T-cell (primary cell): Measurements from ENCODE around the gene EHD4. TPM values are rescaled to one million over a fixed set of nuclear protein-coding genes. Genes with fewer than 3 reads are reported as not detected.

ENCODE experiments used
- ATAC-seq, 4 experiments: fragments of 200-7000 bp in 3 of 4; fragments of 150-1000 bp in 1 of 4; cut with Tn5 transposase; replicated peaks in 1 of 4; 1 replicate in 3 of 4; 2 replicates in 1 of 4; pipeline ENCODE4 v1.10.0; 2021; ENCODE audit warnings: moderate library complexity in 3 of 4, mild to moderate bottlenecking in 2 of 4, moderate number of reproducible peaks in 1 of 4
- CTCF ChIA-PET, 2 donors: fragments of 300-600 bp; sonication (Branson Sonifier 250); formaldehyde crosslinking; loops; one replicate each; lab custom pipeline; 2022; ENCODE audit warnings: antibody characterized with exemption in 2 of 2; lab: Charles Lee
- POLR2A ChIA-PET, 2 donors: fragments of 300-600 bp; sonication (Branson Sonifier 250); formaldehyde crosslinking; loops; one replicate each; lab custom pipeline; 2022; ENCODE audit warnings: antibody characterized with exemption in 2 of 2; lab: Charles Lee
- DNase-seq, 35 experiments: peaks; one replicate each; pipeline versions ENCODE4 v3.0.0 to v3.0.0-alpha.2; 2013 to 2023
- H3K27ac ChIP-seq: one replicate; pipeline ENCODE4 v1.5.1; 2013; ENCODE audit warnings: low read length
- H3K27me3 ChIP-seq, 2 experiments: replicated peaks in 1 of 2; 1 replicate in 1 of 2; 2 replicates in 1 of 2; pipeline versions ENCODE4 v1.6.1 to v1.7.0; 2013; ENCODE audit warnings: low read length in 1 of 2, mixed read lengths in 1 of 2; ENCODE audit not compliant: control insufficient read depth in 2 of 2, insufficient read depth in 2 of 2; ENCODE audit errors: extremely low read depth in 1 of 2
- H3K36me3 ChIP-seq, 2 donors: 1 replicate in 1 of 2; 2 replicates in 1 of 2; pipeline versions ENCODE4 v1.6.1 to v1.7.0; 2013; ENCODE audit warnings: low read length in 1 of 2; ENCODE audit not compliant: control insufficient read depth in 2 of 2, insufficient read depth in 1 of 2; ENCODE audit errors: extremely low read depth in 1 of 2
- H3K4me1 ChIP-seq, 2 experiments: 1 replicate in 1 of 2; 2 replicates in 1 of 2; pipeline versions ENCODE4 v1.6.1 to v1.7.0; 2013; ENCODE audit warnings: low read length in 2 of 2, mixed read lengths in 1 of 2; ENCODE audit not compliant: insufficient read depth in 2 of 2, control insufficient read depth in 1 of 2; ENCODE audit errors: extremely low read depth in 1 of 2
- H3K4me3 ChIP-seq, 2 donors: 1 replicate in 1 of 2; 2 replicates in 1 of 2; pipeline versions ENCODE4 v1.5.1 to v1.7.0; 2013; ENCODE audit warnings: mild to moderate bottlenecking in 2 of 2, low read length in 1 of 2, moderate library complexity in 1 of 2; ENCODE audit not compliant: control insufficient read depth in 1 of 2; ENCODE audit errors: extremely low read depth in 1 of 2
- H3K9me3 ChIP-seq: 2 replicates; pipeline ENCODE4 v1.7.0; 2013
- H3K27ac Mint-ChIP-seq, 2 donors: one replicate each; pipeline ENCODE4 v1.8.0; 2020 to 2021; ENCODE audit warnings: mild to moderate bottlenecking in 2 of 2, mixed read lengths in 2 of 2
- H3K27me3 Mint-ChIP-seq, 2 donors: one replicate each; pipeline ENCODE4 v1.8.0; 2021 to 2022; ENCODE audit warnings: mixed read lengths in 2 of 2
- H3K36me3 Mint-ChIP-seq: one replicate; pipeline ENCODE4 v1.8.0; 2021; ENCODE audit warnings: mixed read lengths
- H3K4me1 Mint-ChIP-seq, 3 donors: one replicate each; pipeline ENCODE4 v1.8.0; 2020 to 2022; ENCODE audit warnings: mixed read lengths in 3 of 3, mild to moderate bottlenecking in 1 of 3
- H3K4me3 Mint-ChIP-seq, 3 donors: one replicate each; pipeline ENCODE4 v1.8.0; 2020 to 2022; ENCODE audit warnings: mild to moderate bottlenecking in 3 of 3, mixed read lengths in 3 of 3, moderate library complexity in 3 of 3
- H3K9me3 Mint-ChIP-seq, 3 donors: one replicate each; pipeline ENCODE4 v1.8.0; 2020 to 2022; ENCODE audit warnings: mixed read lengths in 3 of 3
- WGBS: methylation state at CpG from one replicate; pipeline ENCODE4 v1.1.5; 2013; ENCODE audit warnings: missing lambda C conversion rate; ENCODE audit not compliant: insufficient coverage; 5-methylcytosine and 5-hydroxymethylcytosine counted together
- total RNA-seq, 35 experiments: library from RNA in 6 of 35; stranded (reverse) in 6 of 35; fragments of 120-200 nt in 1 of 35; gene quantifications; one replicate each; pipeline versions ENCODE4 v1.2.1 to v1.2.4 and lab custom pipeline; 2013 to 2026

The EHD4 gene
- total RNA-seq, 5 donors from 2014 or later (not counting 1 experiment from before 2014, with no cell fraction given), result 11.7 to 46.8 (median 16.8) TPM

DNA sequence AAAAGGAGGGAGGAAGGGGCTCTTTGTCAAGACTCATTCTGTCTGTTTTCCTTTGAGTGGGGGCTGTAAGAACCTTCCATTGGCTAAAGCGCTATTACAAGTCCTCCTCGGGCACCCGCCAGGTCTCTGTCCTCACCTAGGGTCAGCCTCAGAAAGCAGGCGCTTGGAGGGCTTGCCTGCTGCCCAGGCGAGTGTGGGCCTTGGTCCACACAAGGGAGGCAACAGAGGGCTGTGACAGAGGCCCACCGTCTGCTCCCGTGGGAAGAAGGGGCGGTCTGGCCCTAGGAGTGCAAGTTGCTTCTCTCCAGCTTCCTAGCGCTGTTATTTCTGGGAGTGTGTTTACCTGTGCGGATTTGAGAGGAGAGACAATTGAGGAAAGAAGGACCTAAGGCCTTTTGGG, 24.0 kb upstream of the EHD4 start:
- CTCF ChIA-PET, result no interaction called here
- no peak overlapping the region for H3K4me3 Mint-ChIP-seq

GRCh38 chr15:41995476-41995855, 23.1 kb upstream of the EHD4 start:
- ATAC-seq (no peak), DNase-seq (no peak)
- H3K9me3 Mint-ChIP-seq, result no peaks in the 10 kb centered on the region
- CTCF ChIA-PET, result no interaction called here
- peaks cover 0 to 4% of the 10 kb centered on the region in 2 donors for H3K27me3 Mint-ChIP-seq
- POLR2A ChIA-PET, result no interaction called here
- no peaks in the 10 kb centered on the region for H3K4me1 Mint-ChIP-seq
- 88% methylated on average over 6 of the region's 7 CpGs for WGBS
- no peak overlapping the region for H3K4me3 Mint-ChIP-seq
- Histone ChIP-seq H3K36me3 (no peaks in the 10 kb centered on the region), H3K4me1 (no peaks in the 10 kb centered on the region), H3K4me3 (no peak overlapping the region), H3K27ac (no peak overlapping the region), H3K27me3 (peaks cover 0 to 18% of the 10 kb centered on the region in 2 experiments), H3K9me3 (no peaks in the 10 kb centered on the region)
- no peak overlapping the region for H3K27ac Mint-ChIP-seq
- H3K36me3 Mint-ChIP-seq, result no peaks in the 10 kb centered on the region

More for the DNA sequence above, 24.0 kb upstream of the EHD4 start:
- no peak for DNase-seq
- 84% methylated on average over 8 of the region's 10 CpGs for WGBS
- H3K4me1 ChIP-seq, result no peaks in the 10 kb centered on the region
- Mint-ChIP-seq H3K36me3 (no peaks in the 10 kb centered on the region), H3K27ac (no peak overlapping the region), H3K27me3 (peaks cover 0 to 4% of the 10 kb centered on the region in 2 donors), H3K9me3 (no peaks in the 10 kb centered on the region), H3K4me1 (no peaks in the 10 kb centered on the region)
- POLR2A ChIA-PET, result interaction anchor here in 1 of 2 donors (0.6 kb wide), 1 partner anchor 29 kb away, joined by 5 read pairs; no protein-coding TSS in a partner anchor
- ATAC-seq, result no peak
- no peak overlapping the region for H3K27ac ChIP-seq
- H3K4me3 ChIP-seq, result no peak overlapping the region
- H3K36me3 ChIP-seq, result no peaks in the 10 kb centered on the region
- no peaks in the 10 kb centered on the region for H3K9me3 ChIP-seq
- H3K27me3 ChIP-seq, result peaks cover 0 to 23% of the 10 kb centered on the region in 2 experiments

GRCh38 chr15:41994772-41995475, 22.6 kb upstream of the EHD4 start:
- POLR2A ChIA-PET, result no interaction called here
- Histone ChIP-seq H3K4me3 (no peak overlapping the region), H3K9me3 (no peaks in the 10 kb centered on the region), H3K4me1 (no peaks in the 10 kb centered on the region), H3K27me3 (peaks cover 0 to 21% of the 10 kb centered on the region in 2 experiments), H3K27ac (no peak overlapping the region), H3K36me3 (no peaks in the 10 kb centered on the region)
- ATAC-seq (no peak), DNase-seq (no peak)
- H3K9me3 Mint-ChIP-seq, result no peaks in the 10 kb centered on the region
- CTCF ChIA-PET, result no interaction called here
- no peak overlapping the region for H3K27ac Mint-ChIP-seq
- H3K4me1 Mint-ChIP-seq, result no peaks in the 10 kb centered on the region
- 81% methylated on average over 10 of the region's 10 CpGs for WGBS
- H3K4me3 Mint-ChIP-seq, result no peak overlapping the region
- H3K36me3 Mint-ChIP-seq, result no peaks in the 10 kb centered on the region
- peaks cover 0 to 4% of the 10 kb centered on the region in 2 donors for H3K27me3 Mint-ChIP-seq

GRCh38 chr15:41994171-41994650, 21.9 kb upstream of the EHD4 start:
- no peaks in the 10 kb centered on the region for H3K4me1 Mint-ChIP-seq
- DNase-seq (no peak), ATAC-seq (no peak)
- POLR2A ChIA-PET, result no interaction called here
- CTCF ChIA-PET, result no interaction called here
- Histone ChIP-seq H3K36me3 (no peaks in the 10 kb centered on the region), H3K27me3 (peaks cover 0 to 23% of the 10 kb centered on the region in 2 experiments), H3K27ac (no peak overlapping the region), H3K9me3 (no peaks in the 10 kb centered on the region), H3K4me1 (no peaks in the 10 kb centered on the region), H3K4me3 (no peak overlapping the region)
- no peak overlapping the region for H3K27ac Mint-ChIP-seq
- H3K27me3 Mint-ChIP-seq, result peaks cover 0 to 2% of the 10 kb centered on the region in 2 donors
- no peak overlapping the region for H3K4me3 Mint-ChIP-seq
- 100% methylated on average over 1 of the region's 5 CpGs for WGBS
- no peaks in the 10 kb centered on the region for H3K9me3 Mint-ChIP-seq
- no peaks in the 10 kb centered on the region for H3K36me3 Mint-ChIP-seq

DNA sequence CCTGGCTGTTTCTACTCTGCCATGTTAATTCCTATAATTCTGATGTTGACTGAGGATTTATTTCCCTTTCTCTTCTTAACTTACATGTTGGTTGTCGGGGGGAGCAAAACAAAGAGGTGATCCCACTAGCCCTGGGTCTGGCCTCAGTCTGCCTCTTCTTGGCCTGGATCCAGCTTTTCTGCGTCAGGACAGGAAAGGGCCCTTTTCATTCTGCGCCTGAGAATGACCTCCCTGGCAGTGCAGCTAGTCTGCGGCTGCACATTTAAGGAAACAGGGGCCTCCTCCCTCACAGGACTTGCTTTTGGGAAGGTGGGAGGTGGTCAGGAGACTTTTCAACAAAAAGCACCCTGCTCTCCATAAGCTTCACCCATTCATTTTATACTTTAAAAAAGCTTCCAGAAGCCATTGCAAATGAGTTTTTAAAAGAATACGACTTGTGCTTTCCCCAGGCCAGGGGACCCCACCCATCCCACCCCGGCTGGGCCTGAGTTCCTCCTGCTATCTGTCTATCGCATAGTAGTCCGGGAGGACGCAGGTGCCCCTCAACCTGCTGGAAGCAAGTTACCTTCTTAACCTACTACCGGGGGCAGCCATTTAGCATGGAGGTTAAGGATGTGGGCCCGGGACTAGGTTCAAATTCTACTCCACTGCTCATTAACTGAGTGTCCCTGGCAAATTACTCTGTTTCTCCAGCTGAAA, 21.3 kb upstream of the EHD4 start:
- ChIA-PET POLR2A (no interaction called here), CTCF (no interaction called here)
- Mint-ChIP-seq H3K27me3 (peaks cover 0 to 3% of the 10 kb centered on the region in 2 donors), H3K4me1 (no peaks in the 10 kb centered on the region), H3K4me3 (no peak overlapping the region), H3K9me3 (no peaks in the 10 kb centered on the region), H3K36me3 (no peaks in the 10 kb centered on the region), H3K27ac (no peak overlapping the region)
- H3K4me1 ChIP-seq, result no peaks in the 10 kb centered on the region
- H3K27ac ChIP-seq, result no peak overlapping the region
- H3K9me3 ChIP-seq, result no peaks in the 10 kb centered on the region
- H3K27me3 ChIP-seq, result peaks cover 0 to 24% of the 10 kb centered on the region in 2 experiments
- 100% methylated on average over 1 of the region's 11 CpGs for WGBS
- H3K36me3 ChIP-seq, result no peaks in the 10 kb centered on the region
- DNase-seq (no peak), ATAC-seq (no peak)
- H3K4me3 ChIP-seq, result no peak overlapping the region

DNA sequence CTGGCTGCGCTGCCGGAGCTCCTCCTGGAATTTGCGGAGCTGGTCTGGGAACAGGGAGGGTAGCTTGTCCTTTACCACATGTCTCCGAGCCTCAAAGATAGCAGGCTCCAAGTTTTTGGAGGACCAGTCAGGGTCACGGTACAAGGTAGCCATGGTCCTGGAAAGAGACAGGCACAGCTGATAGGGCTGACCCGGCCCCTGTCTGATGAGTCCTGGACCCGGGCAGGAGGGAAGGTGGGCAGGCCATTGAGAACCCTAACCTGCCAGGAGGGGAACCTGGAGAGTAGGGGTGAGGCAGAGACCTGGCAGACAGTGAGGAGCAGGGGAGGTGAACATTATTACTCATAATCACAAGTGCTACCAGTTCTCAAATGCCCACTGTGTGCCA, 20.4 kb upstream of the EHD4 start:
- Mint-ChIP-seq H3K27me3 (peaks cover 0 to 3% of the 10 kb centered on the region in 2 donors), H3K4me1 (no peaks in the 10 kb centered on the region), H3K4me3 (no peak overlapping the region), H3K36me3 (no peaks in the 10 kb centered on the region), H3K9me3 (no peaks in the 10 kb centered on the region), H3K27ac (no peak overlapping the region)
- ChIA-PET POLR2A (no interaction called here), CTCF (no interaction called here)
- WGBS, result 87% methylated on average over 7 of the region's 7 CpGs
- no peaks in the 10 kb centered on the region for H3K9me3 ChIP-seq
- no peak overlapping the region for H3K4me3 ChIP-seq
- H3K27ac ChIP-seq, result no peak overlapping the region
- H3K27me3 ChIP-seq, result peaks cover 0 to 21% of the 10 kb centered on the region in 2 experiments
- no peaks in the 10 kb centered on the region for H3K36me3 ChIP-seq
- H3K4me1 ChIP-seq, result no peaks in the 10 kb centered on the region
- ATAC-seq, result no peak
- DNase-seq, result no peak
